ENCODE measurements around the gene SLC24A3. TPM values are rescaled to one million over a fixed set of nuclear protein-coding genes. Genes with fewer than 3 reads are reported as not detected.

Gene SLC24A3
- total RNA-seq, 1 experiment from 2014 or later: 46.0 TPM

- peaks cover 5% of the 10 kb centered on the region for H3K9me3 ChIP-seq (ENCODE audit: low read depth, low read length, poor library complexity, severe bottlenecking)
- POLR2A ChIA-PET (ENCODE audit: low non-redundant PET): no interaction called here
- DNase-seq (ENCODE audit: low spot score): no peak
- CTCF ChIA-PET: interaction anchor here (0.6 kb wide), 1 partner anchor 456 kb away, joined by 7 read pairs; no protein-coding TSS in a partner anchor
- no peaks in the 10 kb centered on the region for H3K27me3 ChIP-seq (replicated peaks; ENCODE audit: insufficient read depth, low read depth, low read length, poor library complexity)
- H3K36me3 ChIP-seq (ENCODE audit: insufficient read depth, low read length, poor library complexity, severe bottlenecking): peaks cover 7% of the 10 kb centered on the region
- H3K4me1 ChIP-seq (ENCODE audit: insufficient read depth, low read length, poor library complexity, severe bottlenecking): peaks cover 26% of the 10 kb centered on the region
- no peak overlapping the region for H3K27ac ChIP-seq (ENCODE audit: low read depth, low read length, poor library complexity, severe bottlenecking)
- no TSS peak for BruUV-seq (replicated peaks)
- intact Hi-C loops (cut with micrococcal nuclease; ENCODE audit: unreplicated experiment): no loop called here
- no peak overlapping the region for H3K4me3 ChIP-seq (ENCODE audit: low read depth, low read length, poor library complexity, severe bottlenecking)
- TF ChIP-seq CTCF (conservative IDR thresholded peaks at IDR 0.05; ENCODE audit: low read depth, low read length) (no peak), EZH2 (IDR thresholded peaks at IDR 0.05; ENCODE audit: borderline replicate concordance, low read depth, low read length, poor library complexity, severe bottlenecking) (no peak)
Observed at GRCh38 chr20:19539191-19539590, 326.7 kb downstream of the SLC24A3 start.

GRCh38 chr20:19540392-19540791 is 327.9 kb downstream of the SLC24A3 start:
- Histone ChIP-seq H3K27ac (ENCODE audit: low read depth, low read length, poor library complexity, severe bottlenecking) (no peak overlapping the region), H3K36me3 (ENCODE audit: insufficient read depth, low read length, poor library complexity, severe bottlenecking) (peaks cover 7% of the 10 kb centered on the region), H3K4me3 (ENCODE audit: low read depth, low read length, poor library complexity, severe bottlenecking) (no peak overlapping the region), H3K9me3 (ENCODE audit: low read depth, low read length, poor library complexity, severe bottlenecking) (no peaks in the 10 kb centered on the region), H3K4me1 (ENCODE audit: insufficient read depth, low read length, poor library complexity, severe bottlenecking) (peaks cover 26% of the 10 kb centered on the region), H3K27me3 (replicated peaks; ENCODE audit: insufficient read depth, low read depth, low read length, poor library complexity) (no peaks in the 10 kb centered on the region)
- TF ChIP-seq EZH2 (IDR thresholded peaks at IDR 0.05; ENCODE audit: borderline replicate concordance, low read depth, low read length, poor library complexity, severe bottlenecking) (no peak), CTCF (conservative IDR thresholded peaks at IDR 0.05; ENCODE audit: low read depth, low read length) (no peak)
- POLR2A ChIA-PET (ENCODE audit: low non-redundant PET): no interaction called here
- DNase-seq (ENCODE audit: low spot score): no peak
- BruUV-seq (replicated peaks): no TSS peak
- CTCF ChIA-PET: no interaction called here
- intact Hi-C loops (cut with micrococcal nuclease; ENCODE audit: unreplicated experiment): no loop called here

GRCh38 chr20:19543101-19543500 is 330.7 kb downstream of the SLC24A3 start:
- CTCF ChIA-PET: no interaction called here

More at GRCh38 chr20:19543101-19543500, 330.7 kb downstream of the SLC24A3 start:
- Histone ChIP-seq H3K4me3 (ENCODE audit: low read depth, low read length, poor library complexity, severe bottlenecking) (no peak overlapping the region), H3K27me3 (replicated peaks; ENCODE audit: insufficient read depth, low read depth, low read length, poor library complexity) (no peaks in the 10 kb centered on the region), H3K9me3 (ENCODE audit: low read depth, low read length, poor library complexity, severe bottlenecking) (no peaks in the 10 kb centered on the region), H3K36me3 (ENCODE audit: insufficient read depth, low read length, poor library complexity, severe bottlenecking) (no peaks in the 10 kb centered on the region), H3K27ac (ENCODE audit: low read depth, low read length, poor library complexity, severe bottlenecking) (peak overlapping the region; percentile 41), H3K4me1 (ENCODE audit: insufficient read depth, low read length, poor library complexity, severe bottlenecking) (peaks cover 26% of the 10 kb centered on the region)
- no peak for TF ChIP-seq CTCF (conservative IDR thresholded peaks at IDR 0.05; ENCODE audit: low read depth, low read length)
- TF ChIP-seq EZH2 (IDR thresholded peaks at IDR 0.05; ENCODE audit: borderline replicate concordance, low read depth, low read length, poor library complexity, severe bottlenecking): no peak
- BruUV-seq (replicated peaks): no TSS peak
- intact Hi-C loops (cut with micrococcal nuclease; ENCODE audit: unreplicated experiment): no loop called here
- peak; percentile 62 for DNase-seq (ENCODE audit: low spot score)
- POLR2A ChIA-PET (ENCODE audit: low non-redundant PET): no interaction called here
